ENCODE data around the gene DNLZ. TPM values are rescaled to one million over a fixed set of nuclear protein-coding genes. Genes with fewer than 3 reads are reported as not detected.

The DNLZ gene
- total RNA-seq, 4 donors from 2014 or later: 16.5 to 36.7 (median 19.8) TPM

- DNase-seq (ENCODE audit: low spot score): no peak
Measured at GRCh38 chr9:136379891-136380290, 16.3 kb upstream of the DNLZ start.

GRCh38 chr9:136379401-136379800 lies 15.9 kb upstream of the DNLZ start:
- no peak for ATAC-seq (ENCODE audit: low FRiP score)
- TF ChIP-seq, protein P1, sequence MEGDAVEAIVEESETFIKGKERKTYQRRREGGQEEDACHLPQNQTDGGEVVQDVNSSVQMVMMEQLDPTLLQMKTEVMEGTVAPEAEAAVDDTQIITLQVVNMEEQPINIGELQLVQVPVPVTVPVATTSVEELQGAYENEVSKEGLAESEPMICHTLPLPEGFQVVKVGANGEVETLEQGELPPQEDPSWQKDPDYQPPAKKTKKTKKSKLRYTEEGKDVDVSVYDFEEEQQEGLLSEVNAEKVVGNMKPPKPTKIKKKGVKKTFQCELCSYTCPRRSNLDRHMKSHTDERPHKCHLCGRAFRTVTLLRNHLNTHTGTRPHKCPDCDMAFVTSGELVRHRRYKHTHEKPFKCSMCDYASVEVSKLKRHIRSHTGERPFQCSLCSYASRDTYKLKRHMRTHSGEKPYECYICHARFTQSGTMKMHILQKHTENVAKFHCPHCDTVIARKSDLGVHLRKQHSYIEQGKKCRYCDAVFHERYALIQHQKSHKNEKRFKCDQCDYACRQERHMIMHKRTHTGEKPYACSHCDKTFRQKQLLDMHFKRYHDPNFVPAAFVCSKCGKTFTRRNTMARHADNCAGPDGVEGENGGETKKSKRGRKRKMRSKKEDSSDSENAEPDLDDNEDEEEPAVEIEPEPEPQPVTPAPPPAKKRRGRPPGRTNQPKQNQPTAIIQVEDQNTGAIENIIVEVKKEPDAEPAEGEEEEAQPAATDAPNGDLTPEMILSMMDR (IDR thresholded peaks at IDR 0.05): no peak
- no peak for DNase-seq (ENCODE audit: low spot score)

More at GRCh38 chr9:136379891-136380290, 16.3 kb upstream of the DNLZ start:
- ATAC-seq (ENCODE audit: low FRiP score): no peak
- TF ChIP-seq, protein P1 (IDR thresholded peaks at IDR 0.05): no peak

- ATAC-seq (ENCODE audit: low FRiP score): no peak
- TF ChIP-seq, protein P1 (IDR thresholded peaks at IDR 0.05): no peak
- no peak for DNase-seq (ENCODE audit: low spot score)
Measured at GRCh38 chr9:136379003-136379287, 15.4 kb upstream of the DNLZ start.

DNA sequence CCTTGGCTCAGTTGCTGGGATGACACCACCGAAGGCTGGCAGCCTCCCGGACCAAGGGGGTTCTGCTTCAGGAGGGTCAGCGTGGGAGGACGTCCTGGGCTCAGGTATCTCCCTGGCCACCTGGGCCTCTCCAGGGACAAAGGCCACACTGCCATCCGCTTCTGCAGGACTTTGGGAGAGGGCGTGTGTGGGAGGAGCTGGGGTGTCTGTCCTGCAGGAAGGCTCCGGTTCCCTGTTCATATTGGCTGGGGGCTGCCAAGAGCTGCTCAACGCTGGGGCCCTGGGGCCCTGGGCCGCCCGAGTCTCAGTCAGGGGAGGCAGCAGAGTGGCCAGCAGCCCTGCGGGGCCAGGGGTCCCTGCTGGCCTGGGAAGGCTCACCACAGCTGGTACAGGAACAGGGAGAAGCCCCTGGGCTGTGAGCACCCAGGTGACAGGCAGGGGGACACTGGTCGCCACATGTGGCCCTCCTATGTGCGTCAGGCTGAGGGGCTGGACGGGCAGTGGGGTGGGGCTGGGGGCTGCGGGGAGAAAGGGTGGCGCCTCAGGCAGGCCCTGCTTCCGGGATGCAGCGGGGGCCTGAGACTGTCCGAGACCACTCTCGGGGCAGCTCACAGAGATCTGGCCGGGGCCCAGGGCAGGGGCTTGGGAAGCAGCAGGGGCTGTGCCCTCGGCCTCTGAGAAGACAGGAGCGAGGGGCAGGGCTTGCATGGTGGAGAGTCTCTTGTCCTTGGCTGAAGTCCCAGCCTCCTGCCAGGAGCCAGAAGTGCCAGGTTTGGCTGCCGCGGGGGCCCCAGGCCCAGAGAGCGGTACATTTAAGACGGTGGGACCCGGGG lies 14.8 kb upstream of the DNLZ start:
- DNase-seq (ENCODE audit: low spot score) (no peak), ATAC-seq (ENCODE audit: low FRiP score) (no peak)
- TF ChIP-seq, protein P1 (IDR thresholded peaks at IDR 0.05): no peak

- DNase-seq (ENCODE audit: low spot score) (no peak), ATAC-seq (ENCODE audit: low FRiP score) (no peak)
- TF ChIP-seq, protein P1 (IDR thresholded peaks at IDR 0.05): no peak
Measured at GRCh38 chr9:136377341-136378169, 14.0 kb upstream of the DNLZ start.

GRCh38 chr9:136376457-136376856 lies 12.9 kb upstream of the DNLZ start:
- DNase-seq (ENCODE audit: low spot score) (no peak), ATAC-seq (ENCODE audit: low FRiP score) (no peak)
- TF ChIP-seq, protein P1 (IDR thresholded peaks at IDR 0.05): no peak

Measured in omental fat pad (tissue), 4 donors.